ENCODE measurements around the gene PDCD6IP. TPM values are rescaled to one million over a fixed set of nuclear protein-coding genes. Genes with fewer than 3 reads are reported as not detected.
A peak's percentile ranks its signal among the peaks of the same experiment; 100 is the strongest.
"Not testable (repeated sequence)": the region's sequence is repeated elsewhere in the genome, so short reads cannot be mapped to it uniquely, and the experiment has no call there.

Gene PDCD6IP
- total RNA-seq: 100 to 1,000 TPM; 180 to 196 TPM

GRCh38 chr3:33798418-33799201 lies at the start of gene PDCD6IP:
Gene PDCD6IP (plus strand): TSS chr3:33798630. CDS start chr3:33798729, 99 bp downstream.
- H3K27ac Mint-ChIP-seq: peak within 1 kb of the TSS; percentile 91
- peak; percentile 84 for ATAC-seq (ENCODE audit: low read depth)
- DNase-seq: peak; percentile 92
- POLR2A ChIA-PET: interaction anchor here (0.6 to 1.7 kb wide), 14 partner anchors 10 to 364 kb away, joined by 3 to 20 read pairs (median 3); partner anchors contain the start of gene UBP1
- H3K9me3 Mint-ChIP-seq: peaks cover 1% of the 10 kb centered on the region
- peaks cover 35% of the 10 kb centered on the region for H3K4me1 Mint-ChIP-seq
- peaks cover 2% of the 10 kb centered on the region for H3K27me3 Mint-ChIP-seq
- peak within 1 kb of the TSS; percentile 93 for H3K4me3 Mint-ChIP-seq
- H3K36me3 Mint-ChIP-seq: peaks cover 16% of the 10 kb centered on the region

GRCh38 chr3:33749546-33750210 lies 48.8 kb upstream of the PDCD6IP start:
- POLR2A ChIA-PET: no interaction called here
- Mint-ChIP-seq H3K27ac (no peak overlapping the region), H3K9me3 (peaks cover 6% of the 10 kb centered on the region), H3K4me1 (peaks cover 2% of the 10 kb centered on the region), H3K36me3 (no peaks in the 10 kb centered on the region), H3K4me3 (no peak overlapping the region), H3K27me3 (peaks cover 4% of the 10 kb centered on the region)
- ATAC-seq (ENCODE audit: low read depth) (no peak), DNase-seq (no peak)

GRCh38 chr3:33750211-33750548 lies 48.2 kb upstream of the PDCD6IP start:
- no peaks in the 10 kb centered on the region for H3K36me3 Mint-ChIP-seq
- DNase-seq: no peak
- no peak overlapping the region for H3K4me3 Mint-ChIP-seq
- peaks cover 10% of the 10 kb centered on the region for H3K9me3 Mint-ChIP-seq
- H3K27me3 Mint-ChIP-seq: peaks cover 5% of the 10 kb centered on the region
- POLR2A ChIA-PET: no interaction called here
- H3K4me1 Mint-ChIP-seq: peaks cover 2% of the 10 kb centered on the region
- ATAC-seq (ENCODE audit: low read depth): no peak
- no peak overlapping the region for H3K27ac Mint-ChIP-seq

- POLR2A ChIA-PET: no interaction called here
- peaks cover 5% of the 10 kb centered on the region for H3K27me3 Mint-ChIP-seq
- ATAC-seq (ENCODE audit: low read depth) (no peak), DNase-seq (no peak)
- no peak overlapping the region for H3K4me3 Mint-ChIP-seq
- H3K9me3 Mint-ChIP-seq: peaks cover 12% of the 10 kb centered on the region
- H3K36me3 Mint-ChIP-seq: no peaks in the 10 kb centered on the region
- peaks cover 2% of the 10 kb centered on the region for H3K4me1 Mint-ChIP-seq
- H3K27ac Mint-ChIP-seq: no peak overlapping the region
These were observed 47.1 kb upstream of the PDCD6IP start for GRCh38 chr3:33751336-33751735.

GRCh38 chr3:33754391-33754790 lies 44.0 kb upstream of the PDCD6IP start:
- peaks cover 15% of the 10 kb centered on the region for H3K9me3 Mint-ChIP-seq
- H3K27ac Mint-ChIP-seq; H3K4me3 Mint-ChIP-seq; H3K27me3 Mint-ChIP-seq; ATAC-seq (ENCODE audit: low read depth); H3K4me1 Mint-ChIP-seq; H3K36me3 Mint-ChIP-seq; POLR2A ChIA-PET; DNase-seq: not testable (repeated sequence)

- H3K9me3 Mint-ChIP-seq: peaks cover 15% of the 10 kb centered on the region
- H3K36me3 Mint-ChIP-seq: no peaks in the 10 kb centered on the region
- no peak overlapping the region for H3K4me3 Mint-ChIP-seq
- no peak for ATAC-seq (ENCODE audit: low read depth)
- peaks cover 5% of the 10 kb centered on the region for H3K27me3 Mint-ChIP-seq
- no peaks in the 10 kb centered on the region for H3K4me1 Mint-ChIP-seq
- no peak overlapping the region for H3K27ac Mint-ChIP-seq
- POLR2A ChIA-PET: no interaction called here
- no peak for DNase-seq
These were observed 40.1 kb upstream of the PDCD6IP start for GRCh38 chr3:33758281-33758680.

GRCh38 chr3:33758864-33759263 lies 39.6 kb upstream of the PDCD6IP start:
- H3K27ac Mint-ChIP-seq: no peak overlapping the region
- H3K4me1 Mint-ChIP-seq: no peaks in the 10 kb centered on the region
- no peaks in the 10 kb centered on the region for H3K36me3 Mint-ChIP-seq

GRCh38 chr3:33768578-33769330 lies 29.7 kb upstream of the PDCD6IP start:
- ATAC-seq (ENCODE audit: low read depth) (no peak), DNase-seq (no peak)
- POLR2A ChIA-PET: interaction anchor here (0.7 kb wide), 1 partner anchor 9 kb away, joined by 5 read pairs; no protein-coding TSS in a partner anchor
- H3K9me3 Mint-ChIP-seq: no peaks in the 10 kb centered on the region
- peaks cover 13% of the 10 kb centered on the region for H3K27me3 Mint-ChIP-seq
- no peak overlapping the region for H3K27ac Mint-ChIP-seq
- H3K4me1 Mint-ChIP-seq: no peaks in the 10 kb centered on the region
- H3K4me3 Mint-ChIP-seq: no peak overlapping the region
- H3K36me3 Mint-ChIP-seq: peaks cover 1% of the 10 kb centered on the region

More at GRCh38 chr3:33758864-33759263, 39.6 kb upstream of the PDCD6IP start:
- POLR2A ChIA-PET: interaction anchor here (0.5 kb wide), 1 partner anchor 211 kb away, joined by 3 read pairs; no protein-coding TSS in a partner anchor
- ATAC-seq (ENCODE audit: low read depth) (no peak), DNase-seq (no peak)
- peaks cover 15% of the 10 kb centered on the region for H3K9me3 Mint-ChIP-seq
- H3K27me3 Mint-ChIP-seq: peaks cover 5% of the 10 kb centered on the region
- no peak overlapping the region for H3K4me3 Mint-ChIP-seq

GRCh38 chr3:33773637-33774036 lies 24.8 kb upstream of the PDCD6IP start:
- ATAC-seq (ENCODE audit: low read depth) (no peak), DNase-seq (no peak)
- Mint-ChIP-seq H3K36me3 (peaks cover 1% of the 10 kb centered on the region), H3K27me3 (peaks cover 10% of the 10 kb centered on the region), H3K4me1 (no peaks in the 10 kb centered on the region), H3K9me3 (no peaks in the 10 kb centered on the region), H3K27ac (no peak overlapping the region), H3K4me3 (no peak overlapping the region)
- POLR2A ChIA-PET: no interaction called here

- no peak for DNase-seq
- Mint-ChIP-seq H3K4me3 (no peak overlapping the region), H3K4me1 (no peaks in the 10 kb centered on the region), H3K27me3 (peaks cover 13% of the 10 kb centered on the region), H3K9me3 (no peaks in the 10 kb centered on the region), H3K27ac (no peak overlapping the region), H3K36me3 (peaks cover 1% of the 10 kb centered on the region)
- ATAC-seq (ENCODE audit: low read depth): no peak
- POLR2A ChIA-PET: no interaction called here
These were observed 23.1 kb upstream of the PDCD6IP start for GRCh38 chr3:33775363-33775762.

- DNase-seq (no peak), ATAC-seq (ENCODE audit: low read depth) (no peak)
- no peak overlapping the region for H3K4me3 Mint-ChIP-seq
- no peak overlapping the region for H3K27ac Mint-ChIP-seq
- H3K9me3 Mint-ChIP-seq: no peaks in the 10 kb centered on the region
- H3K27me3 Mint-ChIP-seq: peaks cover 6% of the 10 kb centered on the region
- no peaks in the 10 kb centered on the region for H3K4me1 Mint-ChIP-seq
- H3K36me3 Mint-ChIP-seq: no peaks in the 10 kb centered on the region
- POLR2A ChIA-PET: interaction anchor here (0.6 kb wide), 1 partner anchor 9 kb away, joined by 5 read pairs; no protein-coding TSS in a partner anchor
These were observed 20.4 kb upstream of the PDCD6IP start for GRCh38 chr3:33777996-33778395.

GRCh38 chr3:33779751-33780150 lies 18.7 kb upstream of the PDCD6IP start:
- Mint-ChIP-seq H3K27ac (no peak overlapping the region), H3K4me1 (no peaks in the 10 kb centered on the region), H3K36me3 (no peaks in the 10 kb centered on the region), H3K9me3 (no peaks in the 10 kb centered on the region), H3K4me3 (no peak overlapping the region), H3K27me3 (peaks cover 3% of the 10 kb centered on the region)
- ATAC-seq (ENCODE audit: low read depth) (no peak), DNase-seq (no peak)
- POLR2A ChIA-PET: interaction anchor here (1.1 kb wide), 1 partner anchor 18 kb away, joined by 3 read pairs; the partner anchor contains the start of gene PDCD6IP

- DNase-seq; H3K36me3 Mint-ChIP-seq; H3K4me3 Mint-ChIP-seq; ATAC-seq (ENCODE audit: low read depth); H3K4me1 Mint-ChIP-seq; H3K27me3 Mint-ChIP-seq; H3K27ac Mint-ChIP-seq; POLR2A ChIA-PET; H3K9me3 Mint-ChIP-seq: not testable (repeated sequence)
These were observed 17.0 kb upstream of the PDCD6IP start for GRCh38 chr3:33781413-33781812.
